HEK293 (cell line): ENCODE results near the gene HNRNPL.

ENCODE experiments used
- HOXD13 ChIP-seq: sonication (generic); formaldehyde crosslinking; IDR thresholded peaks from 2 replicates; pipeline ENCODE4 v1.8.0; 2022; ENCODE audit warnings: missing genetic modification reagents, borderline replicate concordance
- KLF16 ChIP-seq: fragments of 450-650 bp; formaldehyde crosslinking; IDR thresholded peaks from 2 replicates; pipeline ENCODE4 v1.5.1; 2017; ENCODE audit warnings: missing biosample characterization, missing genetic modification characterization
- PBX3 ChIP-seq: sonication (generic); formaldehyde crosslinking; IDR thresholded peaks from 2 replicates; pipeline ENCODE4 v1.8.1; 2022; ENCODE audit warnings: mild to moderate bottlenecking, moderate library complexity, missing genetic modification reagents
- PRDM6 ChIP-seq: fragments of 450-650 bp; formaldehyde crosslinking; IDR thresholded peaks from 2 replicates; pipeline ENCODE4 v1.5.1; 2017; ENCODE audit warnings: missing biosample characterization, missing genetic modification characterization
- SETDB1 ChIP-seq: IDR thresholded peaks from one replicate; pipeline ENCODE4 v1.6.1; 2017; ENCODE audit warnings: mild to moderate bottlenecking, low read length, moderate library complexity, mixed read lengths; ENCODE audit not compliant: insufficient read length
- SP3 ChIP-seq: fragments of 450-650 bp; formaldehyde crosslinking; IDR thresholded peaks from 2 replicates; pipeline ENCODE4 v1.5.1; 2016; ENCODE audit warnings: missing biosample characterization, missing genetic modification characterization
- ZBTB44 ChIP-seq: fragments of 450-650 bp; IDR thresholded peaks from 2 replicates; pipeline ENCODE4 v1.5.1; 2018; ENCODE audit warnings: missing biosample characterization, mild to moderate bottlenecking, missing genetic modification characterization
- ZBTB48 ChIP-seq: fragments of 450-650 bp; formaldehyde crosslinking; IDR thresholded peaks from 2 replicates; pipeline ENCODE4 v1.5.1; 2016; ENCODE audit warnings: missing biosample characterization, missing genetic modification characterization
- ZBTB7A ChIP-seq: fragments of 450-650 bp; formaldehyde crosslinking; IDR thresholded peaks from 2 replicates; pipeline ENCODE4 v1.5.1; 2016; ENCODE audit warnings: low read depth, missing biosample characterization, missing genetic modification characterization
- ZEB2 ChIP-seq: fragments of 450-650 bp; formaldehyde crosslinking; IDR thresholded peaks from 2 replicates; pipeline ENCODE4 v1.5.1; 2016; ENCODE audit warnings: missing biosample characterization, missing genetic modification characterization
- ZFHX2 ChIP-seq: fragments of 450-650 bp; formaldehyde crosslinking; conservative IDR thresholded peaks from 2 replicates; pipeline ENCODE4 v1.5.1; 2016; ENCODE audit warnings: missing biosample characterization, missing genetic modification characterization
- ZIC2 ChIP-seq: fragments of 450-650 bp; formaldehyde crosslinking; IDR thresholded peaks from 2 replicates; pipeline ENCODE4 v1.5.1; 2016; ENCODE audit warnings: missing biosample characterization, missing genetic modification characterization
- ZNF133 ChIP-seq: fragments of 450-650 bp; formaldehyde crosslinking; IDR thresholded peaks from 2 replicates; pipeline ENCODE4 v1.5.1; 2016; ENCODE audit warnings: missing biosample characterization, missing genetic modification characterization
- ZNF157 ChIP-seq: fragments of 450-650 bp; formaldehyde crosslinking; IDR thresholded peaks from 2 replicates; pipeline ENCODE4 v1.5.1; 2016; ENCODE audit warnings: missing biosample characterization, missing genetic modification characterization
- ZNF174 ChIP-seq: fragments of 450-650 bp; formaldehyde crosslinking; IDR thresholded peaks from 2 replicates; pipeline ENCODE4 v1.5.0; 2017; ENCODE audit warnings: missing biosample characterization, mild to moderate bottlenecking, missing genetic modification characterization
- ZNF223 ChIP-seq: fragments of 450-650 bp; formaldehyde crosslinking; IDR thresholded peaks from 2 replicates; pipeline ENCODE4 v1.5.1; 2016; ENCODE audit warnings: missing biosample characterization, missing genetic modification characterization
- ZNF23 ChIP-seq: fragments of 450-650 bp; formaldehyde crosslinking; IDR thresholded peaks from 2 replicates; pipeline ENCODE4 v1.5.1; 2016; ENCODE audit warnings: missing biosample characterization, missing genetic modification characterization, borderline replicate concordance
- ZNF239 ChIP-seq: fragments of 450-650 bp; formaldehyde crosslinking; IDR thresholded peaks from 2 replicates; pipeline ENCODE4 v1.5.1; 2016; ENCODE audit warnings: missing biosample characterization, missing genetic modification characterization
- ZNF266 ChIP-seq: fragments of 450-650 bp; formaldehyde crosslinking; IDR thresholded peaks from 2 replicates; pipeline ENCODE4 v1.5.1; 2016; ENCODE audit warnings: missing biosample characterization, missing genetic modification characterization, low read depth
- ZNF350 ChIP-seq: fragments of 450-650 bp; formaldehyde crosslinking; IDR thresholded peaks from 2 replicates; pipeline ENCODE4 v1.5.0; 2017; ENCODE audit warnings: missing biosample characterization, mild to moderate bottlenecking, missing genetic modification characterization
- ZNF514 ChIP-seq: fragments of 450-650 bp; formaldehyde crosslinking; IDR thresholded peaks from 2 replicates; pipeline ENCODE4 v1.5.1; 2016; ENCODE audit warnings: missing biosample characterization, missing genetic modification characterization
- ZNF518A ChIP-seq: fragments of 450-650 bp; formaldehyde crosslinking; conservative IDR thresholded peaks from 2 replicates; pipeline ENCODE4 v1.5.1; 2016; ENCODE audit warnings: low read depth, missing biosample characterization, missing genetic modification characterization
- ZNF561 ChIP-seq: fragments of 450-650 bp; IDR thresholded peaks from 2 replicates; pipeline ENCODE4 v1.5.1; 2018; ENCODE audit warnings: missing biosample characterization, missing genetic modification characterization, borderline replicate concordance
- ZNF596 ChIP-seq: fragments of 450-650 bp; IDR thresholded peaks from 2 replicates; pipeline ENCODE4 v1.5.0; 2018; ENCODE audit warnings: missing biosample characterization, mild to moderate bottlenecking, missing genetic modification characterization, moderate library complexity
- ZNF677 ChIP-seq: fragments of 450-650 bp; IDR thresholded peaks from 2 replicates; pipeline ENCODE4 v1.5.0; 2018; ENCODE audit warnings: missing biosample characterization, mild to moderate bottlenecking, missing genetic modification characterization, moderate library complexity
- ZNF747 ChIP-seq: fragments of 450-650 bp; formaldehyde crosslinking; IDR thresholded peaks from 2 replicates; pipeline ENCODE4 v1.5.1; 2016; ENCODE audit warnings: missing biosample characterization, missing genetic modification characterization
- ZNF777 ChIP-seq: fragments of 450-650 bp; formaldehyde crosslinking; IDR thresholded peaks from 2 replicates; pipeline ENCODE4 v1.5.1; 2017; ENCODE audit warnings: missing biosample characterization, missing genetic modification characterization, borderline replicate concordance
- TF ChIP-seq, protein P1 (sequence below): fragments of 450-650 bp; formaldehyde crosslinking; IDR thresholded peaks from 2 replicates; pipeline ENCODE4 v1.5.1; 2016; ENCODE audit warnings: missing biosample characterization, missing genetic modification characterization
- TF ChIP-seq, protein P2 (sequence below): fragments of 450-650 bp; formaldehyde crosslinking; IDR thresholded peaks from 2 replicates; pipeline ENCODE4 v1.5.1; 2016; ENCODE audit warnings: missing biosample characterization, missing genetic modification characterization

HNRNPL gene

GRCh38 chr19:38849147-38849859, 483 bp downstream of the HNRNPL start (continued):
- TF ChIP-seq PRDM6 (tag by site-specific recombination) (no peak), ZNF596 (tag by site-specific recombination) (peak; percentile 72; the same call in 1 of the 2 replicates), SETDB1 (no peak), ZNF677 (peak; percentile 78; the same call in 1 of the 2 replicates), ZNF350 (tag by site-specific recombination) (no peak), ZNF223 (tag by site-specific recombination) (no peak), ZBTB7A (tag by site-specific recombination) (0 out of 2 replicates have a peak, but pooled peaks have one; percentile 38), KLF16 (tag by site-specific recombination) (peak; percentile 57), ZFHX2 (peak; percentile 98), ZEB2 (tag by site-specific recombination) (peak; percentile 53; the same call in 1 of the 2 replicates), ZNF133 (tag by site-specific recombination) (no peak; the same call in 1 of the 2 replicates), ZNF239 (tag by site-specific recombination) (no peak), ZBTB48 (peak; percentile 29; the same call in 1 of the 2 replicates), ZNF561 (tag by site-specific recombination) (0 out of 2 replicates have a peak, but pooled peaks have one; percentile 15), ZBTB44 (peak; percentile 73), ZNF777 (tag by site-specific recombination) (no peak; the same call in 1 of the 2 replicates), SP3 (tag by site-specific recombination) (peak; percentile 70), ZNF157 (tag by site-specific recombination) (no peak), ZNF747 (tag by site-specific recombination) (no peak), ZIC2 (no peak), HOXD13 (CRISPR knock-in tag) (no peak), ZNF514 (tag by site-specific recombination) (no peak), ZNF174 (tag by site-specific recombination) (no peak), ZNF266 (tag by site-specific recombination) (no peak; the same call in 1 of the 2 replicates), ZNF23 (tag by site-specific recombination) (no peak), PBX3 (CRISPR knock-in tag) (no peak), ZNF518A (no peak)
- TF ChIP-seq, protein P1, sequence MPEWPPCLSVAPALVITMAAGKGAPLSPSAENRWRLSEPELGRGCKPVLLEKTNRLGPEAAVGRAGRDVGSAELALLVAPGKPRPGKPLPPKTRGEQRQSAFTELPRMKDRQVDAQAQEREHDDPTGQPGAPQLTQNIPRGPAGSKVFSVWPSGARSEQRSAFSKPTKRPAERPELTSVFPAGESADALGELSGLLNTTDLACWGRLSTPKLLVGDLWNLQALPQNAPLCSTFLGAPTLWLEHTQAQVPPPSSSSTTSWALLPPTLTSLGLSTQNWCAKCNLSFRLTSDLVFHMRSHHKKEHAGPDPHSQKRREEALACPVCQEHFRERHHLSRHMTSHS (tag by site-specific recombination): no peak
- TF ChIP-seq, protein P2, sequence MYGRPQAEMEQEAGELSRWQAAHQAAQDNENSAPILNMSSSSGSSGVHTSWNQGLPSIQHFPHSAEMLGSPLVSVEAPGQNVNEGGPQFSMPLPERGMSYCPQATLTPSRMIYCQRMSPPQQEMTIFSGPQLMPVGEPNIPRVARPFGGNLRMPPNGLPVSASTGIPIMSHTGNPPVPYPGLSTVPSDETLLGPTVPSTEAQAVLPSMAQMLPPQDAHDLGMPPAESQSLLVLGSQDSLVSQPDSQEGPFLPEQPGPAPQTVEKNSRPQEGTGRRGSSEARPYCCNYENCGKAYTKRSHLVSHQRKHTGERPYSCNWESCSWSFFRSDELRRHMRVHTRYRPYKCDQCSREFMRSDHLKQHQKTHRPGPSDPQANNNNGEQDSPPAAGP (tag by site-specific recombination): no peak; the same call in 1 of the 2 replicates
